CD4-positive, alpha-beta T cell treated with Interleukin-15 for 1 hour (primary cell): ENCODE results near the gene SERINC3.
"Not testable (repeated sequence)": the region's sequence is repeated elsewhere in the genome, so short reads cannot be mapped to it uniquely, and the experiment has no call there.

ENCODE experiments used
- DNase-seq: peaks from one replicate; pipeline ENCODE4 v3.0.0-alpha.2; 2020

SERINC3 gene

DNA sequence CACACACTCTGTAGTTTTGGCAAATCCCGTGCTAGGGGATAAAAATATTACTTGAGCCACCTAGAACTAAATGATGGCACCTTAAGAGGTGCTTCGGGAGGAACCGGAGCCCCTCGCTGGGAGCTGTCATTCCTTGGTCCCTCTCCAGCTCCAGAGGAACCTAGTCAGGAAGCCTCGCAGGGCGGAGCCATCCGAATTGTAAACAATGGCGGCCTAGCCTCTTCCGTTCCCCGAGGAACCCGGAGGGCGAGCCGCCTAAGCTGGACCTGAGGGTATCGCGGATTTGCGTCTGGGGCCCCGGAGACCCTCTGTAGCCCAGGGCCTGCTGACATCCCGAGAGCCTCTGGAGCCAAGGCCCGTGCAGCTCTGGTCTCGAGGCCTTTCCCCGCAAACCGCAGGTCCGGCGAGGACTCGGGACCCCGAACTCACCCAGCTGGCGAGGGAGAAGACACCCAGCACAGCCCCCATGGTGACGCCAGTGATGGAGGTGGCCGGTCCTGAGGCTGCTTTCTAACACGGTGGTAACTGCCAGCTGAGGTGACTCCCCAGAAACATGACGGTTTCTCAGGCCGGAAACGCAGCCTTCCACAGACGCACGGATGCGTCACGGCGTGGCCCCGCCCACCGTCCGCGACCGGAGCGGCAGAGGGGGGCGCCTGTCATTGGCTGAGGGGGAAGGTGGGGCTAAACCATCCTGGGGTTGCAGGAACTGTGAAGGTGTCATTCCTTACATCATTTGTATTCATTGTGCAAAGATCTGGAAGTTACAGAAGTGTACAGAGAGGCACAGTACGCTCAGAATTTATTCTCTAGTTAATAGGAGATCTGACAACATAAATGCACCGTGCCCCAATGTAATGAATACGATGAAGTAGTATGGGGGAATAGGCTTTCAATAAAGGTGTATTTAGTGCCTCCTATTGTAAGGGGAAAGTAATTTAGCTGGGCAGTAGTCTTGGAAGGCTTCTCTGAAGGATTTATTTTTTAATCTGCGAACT is at the start of gene SERINC3:
Gene SERINC3, minus strand, starts transcription at position 587 of the 998 bp plus-strand sequence. Its CDS starts 119 bp downstream, at position 468.
- DNase-seq = peak; percentile 97

DNA sequence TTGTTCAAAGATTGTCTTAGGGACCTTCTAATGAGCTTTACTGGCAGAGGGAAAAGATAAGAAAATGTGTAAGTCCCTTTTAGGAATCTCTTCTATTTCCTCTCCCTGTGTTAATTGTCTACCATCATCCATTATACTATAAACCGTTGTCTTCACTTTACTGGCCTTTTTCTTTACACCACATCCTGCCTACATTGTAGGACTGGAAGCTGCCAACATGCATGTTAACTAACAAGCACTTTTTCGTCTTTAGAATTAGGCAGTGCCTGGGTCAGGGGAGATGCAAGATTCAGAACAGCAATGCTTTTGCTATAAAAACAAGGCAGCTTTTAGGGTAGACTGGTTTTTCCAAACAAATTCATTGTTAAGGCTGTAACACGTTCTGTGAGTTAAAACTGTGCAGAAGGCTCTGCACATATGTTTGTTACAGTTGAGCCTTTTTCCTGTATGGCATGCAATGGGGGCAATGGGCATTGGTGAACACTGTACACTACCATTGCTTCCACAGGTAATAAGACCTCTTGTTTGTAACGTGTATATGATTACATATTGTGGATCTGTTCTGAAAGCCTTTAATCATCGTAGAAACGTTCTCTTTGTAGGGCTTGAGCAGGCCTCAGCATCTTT is 49.6 kb upstream of the SERINC3 start:
- no peak for DNase-seq

DNA sequence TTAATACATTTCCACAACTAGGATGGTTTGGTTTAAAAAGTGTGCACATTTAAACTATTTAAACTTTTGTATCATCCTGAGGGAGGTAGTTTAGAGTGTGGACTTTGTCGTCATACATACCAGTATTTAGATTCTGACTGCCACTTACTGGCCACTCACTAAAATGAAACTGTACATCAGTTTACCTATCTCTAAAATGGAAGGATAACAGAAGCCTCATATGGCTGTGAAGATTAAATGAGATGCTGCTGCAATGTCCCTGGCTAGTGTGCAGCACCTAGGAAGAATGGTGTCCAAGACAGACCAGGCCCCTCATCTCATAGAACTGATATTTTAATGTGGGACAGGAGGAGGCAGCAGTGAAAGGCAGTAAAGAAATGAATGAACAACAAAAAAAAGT is 48.5 kb upstream of the SERINC3 start:
- DNase-seq = no peak

DNA sequence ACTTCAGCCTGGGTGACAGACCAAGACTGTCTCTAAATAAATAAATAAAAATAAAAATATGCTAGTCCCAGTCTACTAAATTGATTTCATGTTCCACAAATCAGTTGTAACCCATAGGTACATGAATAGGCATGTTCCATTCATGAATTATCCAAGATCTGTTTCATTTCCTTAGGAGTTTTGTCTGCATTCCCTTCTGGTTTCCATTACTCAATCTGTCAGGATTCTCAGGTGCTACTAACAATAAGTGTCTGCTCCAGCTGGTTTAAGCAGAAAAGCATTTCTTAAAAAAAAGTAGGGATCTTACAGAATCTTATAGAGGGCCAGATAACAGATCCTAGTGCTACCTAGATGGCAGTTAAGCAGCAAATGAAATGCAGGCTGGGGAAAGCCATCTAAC is 44.9 kb upstream of the SERINC3 start:
- no peak for DNase-seq

DNA sequence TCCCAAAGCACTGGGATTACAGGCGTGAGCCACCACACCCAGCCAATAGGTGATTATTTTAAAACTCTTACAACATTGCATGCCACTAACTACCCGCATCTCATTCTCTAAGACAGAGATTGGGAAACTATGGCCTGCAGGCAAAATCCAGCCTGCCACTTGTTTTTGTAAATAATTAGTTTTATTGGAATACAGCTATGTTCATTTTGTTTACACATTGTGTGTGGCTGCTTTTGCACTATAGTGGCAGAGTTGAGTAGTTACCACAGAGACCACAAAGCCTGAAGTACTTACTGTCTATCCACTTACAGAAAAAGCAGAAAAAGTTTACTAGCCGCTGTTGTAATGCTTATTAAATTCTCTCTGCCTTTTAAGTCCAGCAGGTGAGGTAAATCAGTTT is 44.1 kb upstream of the SERINC3 start:
- no peak for DNase-seq

DNA sequence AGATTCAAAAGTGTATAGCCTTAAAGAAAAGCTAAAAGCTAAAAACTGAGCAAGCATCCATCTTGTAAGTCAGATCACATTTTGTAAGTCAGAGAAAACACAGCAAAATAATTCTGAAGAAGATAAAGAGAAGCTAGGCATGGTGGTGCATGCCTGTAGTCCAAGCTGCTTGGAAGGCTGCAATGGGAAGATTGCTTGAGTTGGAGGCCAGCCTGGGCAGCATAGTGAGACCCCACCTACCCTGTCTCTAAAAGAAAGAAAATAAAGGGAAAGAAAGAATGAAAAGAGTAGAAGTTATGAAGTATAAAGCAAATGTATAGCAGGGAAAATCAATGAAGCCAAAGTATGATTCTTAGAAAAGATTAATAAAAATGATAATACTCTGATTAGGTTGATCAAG is 40.0 kb upstream of the SERINC3 start:
- DNase-seq = no peak

DNA sequence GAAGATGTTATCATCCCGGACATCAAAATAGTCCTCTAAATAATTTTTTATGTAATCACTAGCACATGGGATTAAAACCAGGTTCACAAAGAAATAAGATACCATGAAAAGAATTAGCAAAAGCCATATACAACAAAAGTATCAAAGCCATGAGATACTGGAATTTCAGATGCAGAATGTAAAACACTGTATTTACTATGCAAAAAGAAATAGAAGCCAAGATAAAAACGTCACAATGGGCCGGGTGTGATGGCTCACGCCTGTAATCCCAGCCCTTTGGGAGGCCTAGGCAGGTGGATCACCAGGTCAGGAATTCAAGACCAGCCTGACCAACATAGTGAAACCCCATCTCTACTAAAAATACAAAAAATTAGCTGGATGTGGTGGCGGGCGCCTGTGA is 38.9 kb upstream of the SERINC3 start:
- DNase-seq = not testable (repeated sequence)

DNA sequence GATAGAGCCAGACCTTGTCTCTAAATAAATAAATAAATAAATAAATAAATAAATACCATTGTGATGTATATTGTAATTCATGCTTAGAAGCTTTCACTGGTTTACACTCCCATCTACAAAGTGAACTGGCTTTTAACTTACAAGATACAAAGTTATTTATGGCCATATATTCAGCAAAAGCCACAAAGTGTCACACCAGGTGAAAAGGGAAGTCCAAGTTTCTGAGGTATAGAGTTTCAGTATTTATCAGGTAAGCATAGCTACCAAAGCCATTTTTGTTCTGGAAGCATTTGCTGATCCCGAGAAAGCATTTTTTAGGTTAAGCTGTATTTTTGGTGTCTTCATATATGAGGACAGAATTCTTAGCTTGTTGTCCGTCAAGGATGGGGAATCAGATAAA is 38.4 kb upstream of the SERINC3 start:
- DNase-seq = no peak

DNA sequence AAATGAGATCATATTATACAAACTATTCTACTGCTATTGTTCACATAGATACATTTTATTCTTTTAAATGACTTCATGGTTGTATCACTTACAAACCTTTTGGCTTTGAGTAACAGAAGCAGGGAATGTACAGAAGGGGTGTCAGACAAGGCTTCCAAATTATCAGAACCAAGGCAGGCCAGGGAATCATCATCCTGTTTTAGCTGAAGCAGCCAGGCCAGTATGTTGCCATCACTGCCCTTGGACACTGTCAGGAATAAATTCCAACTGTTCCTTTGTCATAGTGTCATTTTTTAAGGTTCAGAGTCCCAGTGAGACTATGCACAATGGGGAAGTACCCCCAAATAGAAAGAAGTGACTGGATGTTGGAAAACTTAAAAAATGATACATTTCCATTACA is 37.4 kb upstream of the SERINC3 start:
- DNase-seq = no peak

DNA sequence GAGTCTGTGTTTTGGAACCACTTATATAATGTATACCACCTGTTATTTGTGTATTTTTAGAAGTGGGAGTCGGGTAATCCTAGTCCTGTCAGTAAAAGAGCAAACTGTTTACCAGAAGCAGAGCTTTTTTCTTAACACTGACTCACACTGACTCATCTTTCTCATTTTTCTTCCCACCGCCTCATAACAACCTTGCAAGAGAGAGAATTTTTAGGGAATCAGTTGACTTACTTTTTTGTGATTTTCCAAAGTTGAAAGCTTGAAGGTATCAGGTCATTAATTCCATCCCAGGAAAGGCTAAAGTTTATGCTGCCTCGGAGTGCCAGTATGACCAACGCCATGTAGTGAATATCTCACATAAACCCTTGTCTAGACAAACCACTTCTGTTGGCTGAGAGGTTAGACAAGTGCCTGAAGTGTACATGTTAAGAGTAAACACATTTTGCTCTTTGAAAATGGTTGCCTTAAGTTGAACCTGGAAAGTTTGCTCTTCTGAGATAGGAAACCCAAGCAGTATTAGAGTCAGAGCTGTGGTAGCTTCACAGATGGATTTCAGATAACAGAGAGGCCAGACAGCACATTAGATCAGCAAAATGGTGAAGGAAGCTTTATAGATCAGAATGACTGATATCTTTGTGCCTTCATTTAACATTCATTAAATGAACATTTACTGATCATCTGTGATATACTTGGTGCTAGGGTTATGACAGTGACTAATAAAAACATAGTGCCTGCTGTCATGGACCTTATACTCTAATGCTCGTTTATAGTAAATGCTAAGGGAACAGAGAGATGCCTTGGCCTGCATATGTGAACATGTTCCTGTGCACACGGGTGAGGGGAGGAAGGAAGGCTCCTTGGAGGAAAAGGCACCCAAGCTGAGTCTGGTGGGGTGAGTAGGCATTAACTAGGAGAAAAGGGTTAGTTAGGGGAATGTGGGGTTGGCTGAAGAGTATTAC is 31.4 kb upstream of the SERINC3 start:
- no peak for DNase-seq

DNA sequence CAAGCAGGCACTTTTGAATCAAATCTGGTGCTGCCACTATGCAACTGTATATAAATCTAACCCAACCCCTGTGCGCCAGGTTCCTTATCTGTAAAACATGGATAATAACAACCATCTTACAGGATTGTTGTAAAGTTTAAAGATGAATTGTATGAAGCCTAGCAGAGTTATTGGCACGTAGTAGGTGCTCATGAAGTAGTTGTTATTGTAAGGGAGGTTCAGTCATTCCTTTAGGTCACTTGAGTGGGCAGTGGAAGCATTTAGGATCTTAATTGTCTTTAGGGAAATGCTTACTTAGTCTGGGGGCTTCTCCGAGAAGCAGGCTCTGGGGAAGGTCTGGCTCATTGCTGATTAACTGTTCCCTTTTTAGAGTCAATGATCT is 30.7 kb upstream of the SERINC3 start:
- no peak for DNase-seq

DNA sequence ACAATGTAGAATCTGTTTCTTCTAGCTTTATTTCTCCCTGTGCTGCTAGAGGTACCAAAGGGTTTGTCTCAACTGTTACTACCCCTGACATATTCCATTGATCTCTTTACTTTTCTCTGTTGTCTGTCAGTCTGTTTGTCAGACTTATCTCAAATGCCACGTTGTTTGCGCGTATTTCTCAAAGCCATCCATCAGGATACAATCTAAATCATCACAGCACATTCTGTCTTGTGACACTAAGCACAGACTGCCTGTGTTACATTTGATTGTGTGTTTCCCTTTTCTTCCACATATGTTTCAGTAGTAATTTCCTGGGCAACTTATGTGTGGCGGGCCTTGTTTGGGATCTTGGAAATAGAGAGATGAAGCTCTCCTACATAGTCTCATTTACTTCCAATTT is 30.2 kb upstream of the SERINC3 start:
- DNase-seq = no peak

DNA sequence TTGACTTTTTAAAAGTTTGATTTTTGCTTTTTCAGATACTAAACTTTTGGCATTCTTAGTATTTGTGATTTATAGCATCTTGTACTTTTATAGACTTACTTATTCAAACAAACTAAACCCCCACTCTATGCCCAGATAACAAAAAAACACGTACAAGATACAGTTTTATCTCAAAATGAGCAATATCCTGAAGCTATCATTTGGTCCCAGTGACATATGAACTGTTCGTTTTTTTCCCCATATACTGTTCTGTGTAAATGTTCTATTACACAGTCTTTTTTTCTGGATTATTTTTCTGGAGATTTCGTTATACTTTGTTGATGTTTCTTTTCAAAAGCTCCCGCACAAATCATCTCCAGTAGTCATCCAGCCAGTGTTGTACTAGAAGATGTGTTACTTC is 27.3 kb upstream of the SERINC3 start:
- DNase-seq = no peak

DNA sequence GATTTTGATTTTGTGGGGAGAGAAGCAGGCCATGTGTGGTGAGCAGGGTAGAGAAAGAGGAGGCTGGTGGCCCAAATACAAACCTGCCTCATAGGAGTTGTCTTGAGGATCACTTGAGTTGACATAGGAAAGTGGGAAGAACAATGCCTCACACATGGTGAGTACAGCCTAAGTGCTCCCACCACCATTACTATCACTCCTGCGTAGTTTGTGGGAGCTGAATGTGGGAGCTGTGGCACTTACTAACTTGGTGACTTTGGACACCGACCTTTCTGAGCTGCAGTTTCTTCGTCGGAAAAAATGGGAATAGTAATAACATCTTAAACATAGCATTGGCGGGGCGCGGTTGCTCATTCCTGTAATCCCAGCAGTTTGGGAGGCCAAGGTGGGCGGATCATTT is 25.5 kb upstream of the SERINC3 start:
- DNase-seq = no peak

DNA sequence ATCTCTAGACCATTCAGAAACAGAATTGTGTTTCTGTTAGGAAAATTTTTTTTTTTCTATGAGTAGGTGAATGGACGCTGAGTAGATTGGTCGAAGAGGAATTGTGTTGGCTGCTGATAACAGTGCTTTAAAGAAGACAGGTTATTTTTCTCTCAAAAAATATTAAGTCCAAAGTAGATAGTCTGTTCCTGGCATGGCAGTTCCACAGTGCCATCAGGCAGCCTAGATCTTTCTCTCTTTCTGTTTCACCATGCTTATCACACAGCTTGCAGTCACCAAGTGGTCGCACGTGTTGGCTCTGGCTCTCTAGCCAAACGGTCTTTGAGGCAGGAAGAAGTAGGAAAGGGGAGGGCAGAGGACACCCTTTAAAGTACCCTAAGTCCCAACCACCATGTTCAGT is 22.4 kb upstream of the SERINC3 start:
- no peak for DNase-seq

DNA sequence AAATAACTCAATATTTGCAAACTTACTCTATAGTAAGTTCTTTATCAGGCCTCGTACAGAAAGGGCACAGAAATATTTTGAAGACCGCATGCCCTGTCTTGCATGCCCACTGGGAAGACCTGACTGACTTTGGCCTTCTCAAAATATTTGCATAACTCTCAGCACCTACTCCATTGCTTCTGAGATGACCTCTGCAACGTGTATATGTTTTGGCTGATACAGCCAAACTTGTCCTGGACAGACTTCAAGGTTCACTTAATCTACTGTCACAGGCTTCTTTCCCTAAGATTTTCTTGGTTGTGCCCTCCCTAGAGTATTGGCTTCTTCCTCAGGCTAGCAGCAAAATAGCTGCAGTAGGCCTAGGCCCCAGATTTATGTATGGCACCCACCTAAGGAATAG is 21.5 kb upstream of the SERINC3 start:
- DNase-seq = no peak

DNA sequence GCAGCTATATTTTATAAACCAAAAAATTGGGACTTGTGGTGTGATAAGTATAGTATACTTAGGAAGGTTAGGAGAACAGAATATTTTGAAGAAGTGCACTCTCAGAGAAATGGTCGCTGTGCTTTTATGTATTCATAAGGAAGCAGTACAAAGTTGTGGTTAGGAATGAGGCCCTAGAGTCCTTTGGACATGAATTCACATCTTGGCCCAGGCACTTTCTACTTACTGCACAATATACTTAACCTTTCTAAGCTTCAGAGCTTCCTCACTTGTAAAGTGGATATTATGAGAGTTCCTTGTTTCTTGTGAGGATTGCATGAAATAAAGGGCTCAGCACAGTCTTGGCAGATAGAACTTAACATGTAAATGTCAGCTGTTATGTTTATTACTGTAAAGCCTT is 21.0 kb upstream of the SERINC3 start:
- DNase-seq = no peak

DNA sequence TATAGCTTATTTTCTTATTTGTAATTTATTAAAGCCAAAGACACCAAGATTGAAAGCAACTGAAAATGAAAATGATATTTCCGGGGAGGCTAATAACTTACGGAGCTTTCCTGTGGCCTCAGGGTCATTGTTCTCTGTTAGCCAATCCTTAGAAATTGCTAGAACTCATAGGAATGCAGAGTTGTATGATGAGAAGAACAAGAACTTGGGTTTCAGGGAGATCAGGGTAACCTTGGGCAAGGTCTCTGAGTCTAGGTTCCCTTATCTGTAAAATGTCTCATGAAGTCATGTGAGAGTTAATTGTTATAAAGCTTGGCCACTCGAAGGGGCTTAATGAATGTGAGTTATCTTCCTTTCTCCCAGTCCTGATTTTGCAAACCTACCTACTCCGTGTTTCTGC is 20.1 kb upstream of the SERINC3 start:
- DNase-seq = no peak

DNA sequence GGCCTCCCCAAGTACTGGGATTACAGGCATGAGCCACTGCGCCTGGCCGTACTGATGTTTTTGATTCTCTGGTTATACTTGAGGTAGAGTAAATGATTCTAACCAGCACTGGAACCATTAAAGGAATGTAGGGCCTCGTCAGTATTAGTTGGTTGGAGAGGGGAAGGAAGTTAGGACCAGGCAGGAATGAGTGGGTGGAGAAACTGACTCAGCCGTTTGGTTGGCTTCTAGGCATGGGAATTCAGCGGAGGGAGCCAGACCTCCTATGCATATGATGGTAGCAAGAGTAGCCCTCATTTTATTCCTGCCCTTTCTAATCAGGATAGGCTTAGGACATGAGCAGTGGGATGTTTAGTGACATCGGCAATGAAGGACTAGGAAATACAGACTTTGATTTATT is 19.0 kb upstream of the SERINC3 start:
- DNase-seq = no peak

DNA sequence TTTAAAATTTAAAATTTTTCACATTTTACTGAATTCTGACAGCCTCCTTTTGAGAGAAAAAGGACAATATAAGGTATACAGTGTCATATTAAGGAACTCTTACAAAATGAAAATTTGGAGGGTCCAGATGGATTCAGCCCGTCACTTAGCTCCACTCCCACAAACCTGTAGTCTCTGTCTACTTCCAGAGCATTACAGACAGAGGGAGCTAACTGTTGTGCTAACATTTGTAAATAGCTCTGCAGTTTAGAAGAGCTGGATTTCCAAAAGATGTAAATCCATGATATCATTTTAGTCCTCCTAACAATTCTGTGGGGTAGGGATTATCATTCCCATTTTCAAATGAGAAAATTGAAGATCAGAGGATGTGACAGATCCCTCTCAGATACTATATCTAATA is 16.1 kb upstream of the SERINC3 start:
- no peak for DNase-seq

DNA sequence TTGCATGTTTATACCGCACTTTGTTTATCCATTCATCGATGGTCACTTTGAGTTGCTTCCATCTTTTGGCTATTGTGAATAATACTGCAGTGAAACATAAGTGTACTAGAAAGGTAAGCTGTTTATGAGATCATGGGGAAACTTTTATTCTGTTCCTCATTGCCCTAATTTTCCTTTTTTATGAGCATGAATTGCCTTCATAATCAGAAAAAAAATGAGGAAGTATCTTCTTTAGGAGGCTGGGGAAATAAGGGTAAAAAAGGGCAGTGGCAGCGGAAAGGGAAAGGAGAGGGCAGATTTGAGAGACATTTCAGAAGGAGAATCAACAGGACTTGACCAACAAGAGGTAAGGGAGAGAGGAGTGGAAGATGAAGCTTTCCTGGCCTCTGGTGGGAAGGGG is 14.3 kb upstream of the SERINC3 start:
- no peak for DNase-seq

DNA sequence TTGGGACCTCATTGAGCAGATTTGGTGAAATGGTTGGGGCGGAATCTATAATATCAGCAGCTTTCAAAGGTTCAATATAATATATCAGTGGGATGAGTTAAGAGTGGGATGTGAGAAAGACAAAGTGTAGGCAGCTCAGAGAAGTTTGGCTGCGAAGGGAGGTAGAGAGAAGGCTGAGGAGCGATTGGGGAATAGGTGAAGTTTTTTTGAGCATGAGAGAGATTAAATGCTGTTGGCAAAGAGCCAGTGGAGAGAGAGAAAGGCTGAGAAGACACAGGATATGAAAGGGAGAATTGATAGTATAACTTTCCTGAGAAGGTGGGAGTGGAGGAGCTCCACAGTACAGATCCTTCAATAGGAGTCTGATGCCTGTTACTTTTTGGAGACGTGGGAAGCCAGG is 12.1 kb upstream of the SERINC3 start:
- DNase-seq = no peak

DNA sequence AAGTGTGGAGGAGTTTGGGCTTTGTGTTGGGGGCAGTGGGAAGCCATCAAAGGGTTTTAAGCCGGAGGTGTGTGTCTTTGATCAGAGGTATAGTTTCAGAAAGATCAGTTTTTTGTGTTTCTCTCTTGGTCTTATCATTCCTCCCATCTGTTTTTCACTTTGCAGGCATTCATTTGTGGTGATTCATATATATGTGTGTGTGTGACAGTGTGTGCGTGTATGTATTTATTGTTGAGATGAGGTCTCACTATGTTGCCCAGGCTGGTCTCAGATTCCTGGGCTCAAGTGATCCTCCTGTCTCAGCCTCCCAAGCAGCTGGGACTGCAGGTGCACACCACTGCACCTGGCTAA is 11.1 kb upstream of the SERINC3 start:
- DNase-seq = no peak
